Neuronal stem cell (in vitro differentiated cells): ENCODE measurements around the gene OLFM1.

Source experiments
- DNase-seq: peaks from one replicate; pipeline ENCODE4 v3.0.0-alpha.2; 2013; ENCODE audit warnings: low spot score
- H2AFZ ChIP-seq: one replicate; pipeline ENCODE4 v1.6.1; 2013; ENCODE audit warnings: mild to moderate bottlenecking, low read length, inconsistent platforms
- H2AK5ac ChIP-seq: 2 replicates; pipeline ENCODE4 v1.6.1; 2013; ENCODE audit warnings: low read depth, mild to moderate bottlenecking, inconsistent platforms, low read length, moderate library complexity, mixed read lengths
- H2BK120ac ChIP-seq: 2 replicates; pipeline ENCODE4 v1.6.1; 2013; ENCODE audit warnings: low read depth, mild to moderate bottlenecking, inconsistent platforms, low read length, moderate library complexity, mixed read lengths
- H2BK12ac ChIP-seq: one replicate; pipeline ENCODE4 v1.6.1; 2013; ENCODE audit warnings: low read length, inconsistent platforms
- H2BK15ac ChIP-seq: 2 replicates; pipeline ENCODE4 v1.6.1; 2013; ENCODE audit warnings: mild to moderate bottlenecking, low read length, inconsistent platforms, mixed read lengths
- H2BK5ac ChIP-seq: one replicate; pipeline ENCODE4 v1.6.1; 2013; ENCODE audit warnings: inconsistent platforms, mild to moderate bottlenecking, low read length, moderate library complexity
- H3K14ac ChIP-seq: one replicate; pipeline ENCODE4 v1.6.1; 2013; ENCODE audit warnings: low read length, inconsistent platforms
- H3K18ac ChIP-seq: 2 replicates; pipeline ENCODE4 v1.6.1; 2013; ENCODE audit warnings: low read length, inconsistent platforms
- H3K23ac ChIP-seq: 2 replicates; pipeline ENCODE4 v1.6.1; 2013; ENCODE audit warnings: low read depth, mild to moderate bottlenecking, mixed read lengths, low read length, inconsistent platforms; ENCODE audit not compliant: poor library complexity
- H3K27ac ChIP-seq: replicated peaks from 3 replicates; pipeline ENCODE4 v1.5.1; 2013; ENCODE audit warnings: low read length, inconsistent platforms
- H3K27me3 ChIP-seq, 3 experiments: 2 replicates each; pipeline ENCODE4 v1.6.1; 2013; ENCODE audit warnings: low read length in 3 of 3, mild to moderate bottlenecking in 2 of 3, inconsistent platforms in 1 of 3, low read depth in 1 of 3, mixed read lengths in 1 of 3, moderate library complexity in 1 of 3; ENCODE audit not compliant: control insufficient read depth in 3 of 3, insufficient read depth in 3 of 3
- H3K36me3 ChIP-seq, 2 donors: replicated peaks in 1 of 2; 2 replicates each; pipeline ENCODE4 v1.6.1; 2013; ENCODE audit warnings: low read length in 2 of 2; ENCODE audit not compliant: control insufficient read depth in 2 of 2, insufficient read depth in 2 of 2
- H3K4ac ChIP-seq: 2 replicates; pipeline ENCODE4 v1.6.1; 2013; ENCODE audit warnings: inconsistent platforms, mild to moderate bottlenecking, low read length, moderate library complexity
- H3K4me1 ChIP-seq, 2 donors: 1 replicate in 1 of 2; 2 replicates in 1 of 2; pipeline ENCODE4 v1.6.1; 2013; ENCODE audit warnings: low read length in 2 of 2, low read depth in 1 of 2; ENCODE audit not compliant: control insufficient read depth in 2 of 2, insufficient read depth in 1 of 2
- H3K4me2 ChIP-seq: one replicate; pipeline ENCODE4 v1.6.1; 2013; ENCODE audit warnings: mild to moderate bottlenecking, low read length, inconsistent platforms; ENCODE audit not compliant: insufficient read depth, poor library complexity, severe bottlenecking
- H3K4me3 ChIP-seq, 2 donors: 2 replicates each; pipeline ENCODE4 v1.5.1; 2013; ENCODE audit warnings: low read length in 2 of 2, mild to moderate bottlenecking in 2 of 2, inconsistent platforms in 1 of 2, moderate library complexity in 1 of 2
- H3K79me1 ChIP-seq: one replicate; pipeline ENCODE4 v1.6.1; 2013; ENCODE audit warnings: low read depth, mild to moderate bottlenecking, inconsistent platforms, low read length, moderate library complexity
- H3K9ac ChIP-seq: one replicate; pipeline ENCODE4 v1.6.1; 2013; ENCODE audit warnings: mild to moderate bottlenecking, low read depth, low read length, inconsistent platforms; ENCODE audit not compliant: poor library complexity
- H3K9me3 ChIP-seq, 2 donors: replicated peaks in 1 of 2; 2 replicates each; pipeline versions ENCODE3 to v1.6.1; 2013; ENCODE audit warnings: low read length in 2 of 2, mild to moderate bottlenecking in 2 of 2, inconsistent platforms in 1 of 2, low read depth in 1 of 2, mixed read lengths in 1 of 2, moderate library complexity in 1 of 2; ENCODE audit not compliant: control insufficient read depth in 2 of 2, insufficient read depth in 1 of 2
- H4K8ac ChIP-seq: one replicate; pipeline ENCODE4 v1.6.1; 2013; ENCODE audit warnings: low read depth, mild to moderate bottlenecking, inconsistent platforms, low read length, moderate library complexity
- H4K91ac ChIP-seq: one replicate; pipeline ENCODE4 v1.6.1; 2013; ENCODE audit warnings: low read length, low read depth, mild to moderate bottlenecking, inconsistent platforms; ENCODE audit not compliant: poor library complexity
- WGBS, 2 donors: extraction: QIAGEN DNeasy Blood & Tissue Kit; methylation state at CpG; one replicate each; pipeline ENCODE4 v1.1.7; 2013; ENCODE audit warnings: missing lambda C conversion rate in 2 of 2, mixed read lengths in 1 of 2; ENCODE audit not compliant: insufficient read length in 2 of 2, insufficient replicate concordance in 1 of 2; ENCODE audit errors: extremely low coverage in 2 of 2; 5-methylcytosine and 5-hydroxymethylcytosine counted together

The OLFM1 gene

GRCh38 chr9:135039916-135040645 is 47.4 kb upstream of the OLFM1 start:
- H3K27me3 ChIP-seq, result peaks cover 0 to 10% (median 0%) of the 10 kb centered on the region in 3 experiments

GRCh38 chr9:135040892-135041291 is 46.6 kb upstream of the OLFM1 start:
- Histone ChIP-seq H3K36me3 (no peaks in the 10 kb centered on the region), H2BK12ac (no peak overlapping the region), H4K8ac (no peak overlapping the region), H3K27ac (no peak overlapping the region), H3K4me3 (no peak overlapping the region), H3K9me3 (no peaks in the 10 kb centered on the region), H2BK5ac (no peak overlapping the region), H3K79me1 (peaks cover 2% of the 10 kb centered on the region), H2BK15ac (no peak overlapping the region), H3K9ac (no peak overlapping the region), H2AK5ac (no peak overlapping the region), H3K27me3 (peaks cover 0 to 10% (median 0%) of the 10 kb centered on the region in 3 experiments), H2AFZ (no peak overlapping the region), H2BK120ac (no peak overlapping the region), H3K14ac (no peak overlapping the region), H3K4ac (no peak overlapping the region), H3K18ac (no peak overlapping the region), H3K4me2 (no peak overlapping the region), H3K4me1 (no peaks in the 10 kb centered on the region), H4K91ac (no peak overlapping the region), H3K23ac (no peak overlapping the region)
- WGBS, 2 donors, result no CpG with 5 or more reads among the region's 16 CpGs
- DNase-seq, result no peak

More at GRCh38 chr9:135039916-135040645, 47.4 kb upstream of the OLFM1 start:
- Histone ChIP-seq H3K4me3 (no peak overlapping the region), H3K18ac (no peak overlapping the region), H3K23ac (no peak overlapping the region), H2AK5ac (no peak overlapping the region), H2BK120ac (no peak overlapping the region), H2AFZ (no peak overlapping the region), H4K8ac (no peak overlapping the region), H3K27ac (no peak overlapping the region), H3K14ac (no peak overlapping the region), H2BK15ac (no peak overlapping the region), H3K4me2 (no peak overlapping the region), H2BK12ac (no peak overlapping the region), H3K9me3 (no peaks in the 10 kb centered on the region), H3K4me1 (no peaks in the 10 kb centered on the region), H3K4ac (no peak overlapping the region), H4K91ac (no peak overlapping the region), H2BK5ac (no peak overlapping the region), H3K9ac (no peak overlapping the region), H3K36me3 (no peaks in the 10 kb centered on the region), H3K79me1 (peaks cover 2% of the 10 kb centered on the region)
- WGBS, 2 donors, result no CpG with 5 or more reads among the region's 9 CpGs
- DNase-seq, result no peak

GRCh38 chr9:135043345-135043744 is 44.1 kb upstream of the OLFM1 start:
- Histone ChIP-seq H3K14ac (no peak overlapping the region), H3K4me3 (peak overlapping the region in 1 of 2 donors; percentile 4), H3K23ac (no peak overlapping the region), H2BK12ac (no peak overlapping the region), H3K27ac (no peak overlapping the region), H2BK5ac (no peak overlapping the region), H3K4ac (no peak overlapping the region), H2AFZ (no peak overlapping the region), H3K9me3 (no peaks in the 10 kb centered on the region), H2AK5ac (no peak overlapping the region), H3K79me1 (no peaks in the 10 kb centered on the region), H4K8ac (no peak overlapping the region), H2BK120ac (no peak overlapping the region), H3K18ac (no peak overlapping the region), H3K9ac (no peak overlapping the region), H2BK15ac (no peak overlapping the region), H3K4me1 (no peaks in the 10 kb centered on the region), H4K91ac (no peak overlapping the region), H3K36me3 (no peaks in the 10 kb centered on the region), H3K27me3 (peaks cover 0 to 7% (median 0%) of the 10 kb centered on the region in 3 experiments), H3K4me2 (no peak overlapping the region)
- DNase-seq, result no peak
- no CpG with 5 or more reads among the region's 11 CpGs for WGBS, 2 donors

GRCh38 chr9:135045264-135045927 is 42.1 kb upstream of the OLFM1 start:
- no peak overlapping the region for H3K4me3 ChIP-seq
- no peaks in the 10 kb centered on the region for H3K79me1 ChIP-seq
- H2BK120ac ChIP-seq, result no peak overlapping the region
- no peak overlapping the region for H3K9ac ChIP-seq
- no peak overlapping the region for H3K27ac ChIP-seq
- WGBS, 2 donors, result no CpG with 5 or more reads among the region's 25 CpGs
- no peak overlapping the region for H2AK5ac ChIP-seq
- H3K4me2 ChIP-seq, result no peak overlapping the region
- H3K23ac ChIP-seq, result no peak overlapping the region
- H3K4ac ChIP-seq, result no peak overlapping the region
- no peak overlapping the region for H4K8ac ChIP-seq
- no peak overlapping the region for H3K14ac ChIP-seq
- H3K36me3 ChIP-seq, result no peaks in the 10 kb centered on the region
- H2AFZ ChIP-seq, result no peak overlapping the region
- no peak overlapping the region for H2BK12ac ChIP-seq
- H3K9me3 ChIP-seq, result no peaks in the 10 kb centered on the region
- H3K4me1 ChIP-seq, result no peaks in the 10 kb centered on the region
- H2BK15ac ChIP-seq, result peak overlapping the region; percentile 14
- peak overlapping the region; percentile 41 for H3K18ac ChIP-seq
- no peak for DNase-seq
- H4K91ac ChIP-seq, result no peak overlapping the region
- peaks cover 0 to 9% (median 0%) of the 10 kb centered on the region in 3 experiments for H3K27me3 ChIP-seq
- peak overlapping the region; percentile 80 for H2BK5ac ChIP-seq
